ENCODE results near the gene UNC80. TPM values are rescaled to one million over a fixed set of nuclear protein-coding genes. Genes with fewer than 3 reads are reported as not detected.
A peak's percentile ranks its signal among the peaks of the same experiment; 100 is the strongest.

Gene UNC80
- total and polyA plus RNA-seq, 2 donors (not counting 1 experiment from before 2014, with no cell fraction given): not detected

GRCh38 chr2:209960676-209961630 is 189.3 kb downstream of the UNC80 start:
- Mint-ChIP-seq H3K9me3 (ENCODE audit: insufficient read depth) (no peaks in the 10 kb centered on the region), H3K27ac (no peak overlapping the region), H3K4me3 (no peak overlapping the region), H3K4me1 (no peaks in the 10 kb centered on the region), H3K27me3 (peaks cover 16% of the 10 kb centered on the region)
- no peaks in the 10 kb centered on the region for H3K9me3 ChIP-seq (ENCODE audit: control extremely low read depth in 1 of 3, control insufficient read depth in 2 of 3, insufficient read depth in 1 of 3, low read length in 2 of 3)
- peaks cover 0 to 4% (median 0%) of the 10 kb centered on the region in 4 experiments for H3K27me3 ChIP-seq (replicated peaks in 1 of 4; ENCODE audit: control extremely low read depth in 1 of 4, control insufficient read depth in 3 of 4, insufficient read depth in 4 of 4, low read length in 3 of 4)
- H3K79me2 ChIP-seq (ENCODE audit: control insufficient read depth, insufficient read depth, low read length): no peaks in the 10 kb centered on the region
- H4K20me1 ChIP-seq (ENCODE audit: control insufficient read depth, insufficient read depth, low read length, poor library complexity, severe bottlenecking): no peaks in the 10 kb centered on the region
- no peak overlapping the region for H3K4me3 ChIP-seq (ENCODE audit: control extremely low read depth in 1 of 5, extremely low read depth in 1 of 5, insufficient read depth in 1 of 5, low read depth in 2 of 5, low read length in 4 of 5)
- TF ChIP-seq CTCF (IDR thresholded peaks at IDR 0.05) (peak; percentile 78), EZH2 (IDR thresholded peaks at IDR 0.05; ENCODE audit: borderline replicate concordance, insufficient read depth, low read depth, low read length, poor library complexity, severe bottlenecking) (no peak)
- no peaks in the 10 kb centered on the region for H3K4me1 ChIP-seq (ENCODE audit: control insufficient read depth in 2 of 2, insufficient read depth in 2 of 2, low read length in 2 of 2)
- ATAC-seq (ENCODE audit: low read depth) (peak; percentile 58), DNase-seq (peak; percentile 50)
- CTCF ChIA-PET: interaction anchor here (0.5 to 3.9 kb wide), 16 partner anchors 9 to 1494 kb away, joined by 3 to 38 read pairs (median 4); no protein-coding TSS in a partner anchor
- POLR2A ChIA-PET: no interaction called here
- no peak overlapping the region for H2AFZ ChIP-seq (ENCODE audit: insufficient read depth, low read depth, low read length, poor library complexity, severe bottlenecking)
- H3K36me3 ChIP-seq (replicated peaks in 1 of 2; ENCODE audit: control extremely low read depth in 1 of 2, control insufficient read depth in 1 of 2, extremely low read depth in 1 of 2, insufficient read depth in 2 of 2, low read length in 1 of 2): no peaks in the 10 kb centered on the region
- intact Hi-C loops (cut with micrococcal nuclease): loop anchor here (5.0 kb wide), 1 partner anchor 1564 kb away; no protein-coding TSS in a partner anchor
- no peak overlapping the region for H3K27ac ChIP-seq (ENCODE audit: low read length in 2 of 2)
- H3K9ac ChIP-seq (ENCODE audit: low read length): no peak overlapping the region
- no peak overlapping the region for H3K4me2 ChIP-seq (replicated peaks; ENCODE audit: low read depth, low read length, poor library complexity, severe bottlenecking)
- no CpG with 5 or more reads among the region's 4 CpGs for WGBS (ENCODE audit: insufficient coverage)

- ChIA-PET POLR2A (no interaction called here), CTCF (interaction anchor here (1.7 kb wide), 1 partner anchor 11 kb away, joined by 7 read pairs; no protein-coding TSS in a partner anchor)
- Histone ChIP-seq H3K4me2 (replicated peaks; ENCODE audit: low read depth, low read length, poor library complexity, severe bottlenecking) (no peak overlapping the region), H3K4me3 (ENCODE audit: control extremely low read depth in 1 of 5, extremely low read depth in 1 of 5, insufficient read depth in 1 of 5, low read depth in 2 of 5, low read length in 4 of 5) (no peak overlapping the region), H3K79me2 (ENCODE audit: control insufficient read depth, insufficient read depth, low read length) (no peaks in the 10 kb centered on the region), H3K9ac (ENCODE audit: low read length) (no peak overlapping the region), H3K27me3 (replicated peaks in 1 of 4; ENCODE audit: control extremely low read depth in 1 of 4, control insufficient read depth in 3 of 4, insufficient read depth in 4 of 4, low read length in 3 of 4) (peaks cover 0 to 4% (median 1%) of the 10 kb centered on the region in 4 experiments), H2AFZ (ENCODE audit: insufficient read depth, low read depth, low read length, poor library complexity, severe bottlenecking) (no peak overlapping the region), H4K20me1 (ENCODE audit: control insufficient read depth, insufficient read depth, low read length, poor library complexity, severe bottlenecking) (no peaks in the 10 kb centered on the region), H3K36me3 (replicated peaks in 1 of 2; ENCODE audit: control extremely low read depth in 1 of 2, control insufficient read depth in 1 of 2, extremely low read depth in 1 of 2, insufficient read depth in 2 of 2, low read length in 1 of 2) (no peaks in the 10 kb centered on the region), H3K9me3 (ENCODE audit: control extremely low read depth in 1 of 3, control insufficient read depth in 2 of 3, insufficient read depth in 1 of 3, low read length in 2 of 3) (no peaks in the 10 kb centered on the region), H3K27ac (ENCODE audit: low read length in 2 of 2) (no peak overlapping the region), H3K4me1 (ENCODE audit: control insufficient read depth in 2 of 2, insufficient read depth in 2 of 2, low read length in 2 of 2) (no peaks in the 10 kb centered on the region)
- Mint-ChIP-seq H3K27me3 (peaks cover 16% of the 10 kb centered on the region), H3K4me1 (no peaks in the 10 kb centered on the region), H3K4me3 (no peak overlapping the region), H3K9me3 (ENCODE audit: insufficient read depth) (no peaks in the 10 kb centered on the region), H3K27ac (no peak overlapping the region)
- no CpG with 5 or more reads among the region's 2 CpGs for WGBS (ENCODE audit: insufficient coverage)
- TF ChIP-seq EZH2 (IDR thresholded peaks at IDR 0.05; ENCODE audit: borderline replicate concordance, insufficient read depth, low read depth, low read length, poor library complexity, severe bottlenecking): no peak
- no peak for TF ChIP-seq CTCF (IDR thresholded peaks at IDR 0.05)
- intact Hi-C loops (cut with micrococcal nuclease): no loop called here
- ATAC-seq (ENCODE audit: low read depth) (no peak), DNase-seq (no peak)
Observed at GRCh38 chr2:209965723-209966122, 194.1 kb downstream of the UNC80 start.

All from B cell (primary cell).